Measurements from ENCODE around the gene SLC35F4.

DNA sequence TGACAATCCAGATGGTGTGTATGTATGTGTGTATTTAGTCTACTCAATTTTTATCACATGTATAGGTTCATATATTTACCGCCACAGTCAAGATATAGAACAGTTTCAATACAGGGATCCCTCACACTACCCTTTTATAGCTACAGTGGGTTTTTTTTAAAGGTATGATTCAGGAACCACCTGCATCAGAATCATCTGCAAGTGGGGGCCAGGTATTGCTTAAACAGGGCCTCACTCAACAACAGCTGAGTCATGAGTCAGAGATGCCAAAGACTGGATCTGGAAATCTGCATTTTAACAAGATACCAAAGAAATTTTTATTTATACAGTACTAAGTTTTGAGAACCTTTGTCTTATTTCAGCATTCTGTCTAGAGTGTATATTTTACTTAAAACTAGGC is 117.6 kb downstream of the SLC35F4 start:
- TF ChIP-seq, protein P1, sequence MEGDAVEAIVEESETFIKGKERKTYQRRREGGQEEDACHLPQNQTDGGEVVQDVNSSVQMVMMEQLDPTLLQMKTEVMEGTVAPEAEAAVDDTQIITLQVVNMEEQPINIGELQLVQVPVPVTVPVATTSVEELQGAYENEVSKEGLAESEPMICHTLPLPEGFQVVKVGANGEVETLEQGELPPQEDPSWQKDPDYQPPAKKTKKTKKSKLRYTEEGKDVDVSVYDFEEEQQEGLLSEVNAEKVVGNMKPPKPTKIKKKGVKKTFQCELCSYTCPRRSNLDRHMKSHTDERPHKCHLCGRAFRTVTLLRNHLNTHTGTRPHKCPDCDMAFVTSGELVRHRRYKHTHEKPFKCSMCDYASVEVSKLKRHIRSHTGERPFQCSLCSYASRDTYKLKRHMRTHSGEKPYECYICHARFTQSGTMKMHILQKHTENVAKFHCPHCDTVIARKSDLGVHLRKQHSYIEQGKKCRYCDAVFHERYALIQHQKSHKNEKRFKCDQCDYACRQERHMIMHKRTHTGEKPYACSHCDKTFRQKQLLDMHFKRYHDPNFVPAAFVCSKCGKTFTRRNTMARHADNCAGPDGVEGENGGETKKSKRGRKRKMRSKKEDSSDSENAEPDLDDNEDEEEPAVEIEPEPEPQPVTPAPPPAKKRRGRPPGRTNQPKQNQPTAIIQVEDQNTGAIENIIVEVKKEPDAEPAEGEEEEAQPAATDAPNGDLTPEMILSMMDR (IDR thresholded peaks at IDR 0.05 in 2 of 3, conservative IDR thresholded peaks at IDR 0.05 in 1 of 3; ENCODE audit: borderline replicate concordance in 1 of 3, insufficient read depth in 1 of 3, low read depth in 2 of 3, low read length in 2 of 3): no peak
- no peak for TF ChIP-seq EZH2 (IDR thresholded peaks at IDR 0.05)
- peak; percentile 45 for TF ChIP-seq CEBPB (IDR thresholded peaks at IDR 0.05; ENCODE audit: low read depth)
- TF ChIP-seq YY1 (IDR thresholded peaks at IDR 0.05; ENCODE audit: extremely low read depth, insufficient replicate concordance, low read depth, low read length): no peak
- no peak for TF ChIP-seq SRF (IDR thresholded peaks at IDR 0.05; ENCODE audit: low read depth)
- TF ChIP-seq POLR2AphosphoS5 (IDR thresholded peaks at IDR 0.05; ENCODE audit: low read depth, low read length): no peak
- no peak for TF ChIP-seq POLR2A (IDR thresholded peaks at IDR 0.05; ENCODE audit: borderline replicate concordance, extremely low read depth, insufficient read depth, insufficient read length)
- TF ChIP-seq TCF7L2 (IDR thresholded peaks at IDR 0.05; ENCODE audit: borderline replicate concordance, extremely low read depth, insufficient read depth, insufficient read length): no peak
- no peak for TF ChIP-seq EZH2phosphoT487 (IDR thresholded peaks at IDR 0.05; ENCODE audit: borderline replicate concordance)
- TF ChIP-seq EGR1 (IDR thresholded peaks at IDR 0.05; ENCODE audit: low read depth): no peak
